ENCODE results near the gene JAK3. TPM values are rescaled to one million over a fixed set of nuclear protein-coding genes. Genes with fewer than 3 reads are reported as not detected.

Gene JAK3
- total RNA-seq, 1 donor from 2014 or later = 1.6 TPM

GRCh38 chr19:17836530-17836929 is 11.3 kb downstream of the JAK3 start:
- TF ChIP-seq CTCF (IDR thresholded peaks at IDR 0.05) = no peak
- Mint-ChIP-seq H3K27ac (ENCODE audit: unreplicated experiment) (no peak overlapping the region), H3K4me3 (ENCODE audit: unreplicated experiment) (no peak overlapping the region), H3K27me3 (ENCODE audit: unreplicated experiment) (peaks cover 14% of the 10 kb centered on the region), H3K4me1 (ENCODE audit: unreplicated experiment) (peaks cover 12% of the 10 kb centered on the region), H3K36me3 (ENCODE audit: unreplicated experiment) (no peaks in the 10 kb centered on the region), H3K9me3 (ENCODE audit: unreplicated experiment) (no peaks in the 10 kb centered on the region)
- no peak for DNase-seq (ENCODE audit: extremely low spot score, unreplicated experiment)

- H3K9me3 Mint-ChIP-seq (ENCODE audit: unreplicated experiment) = no peaks in the 10 kb centered on the region
- H3K27me3 Mint-ChIP-seq (ENCODE audit: unreplicated experiment) = peaks cover 16% of the 10 kb centered on the region
- H3K4me1 Mint-ChIP-seq (ENCODE audit: unreplicated experiment) = peaks cover 8% of the 10 kb centered on the region
- H3K4me3 Mint-ChIP-seq (ENCODE audit: unreplicated experiment) = no peak overlapping the region
- TF ChIP-seq CTCF (IDR thresholded peaks at IDR 0.05) = no peak
- no peak for DNase-seq (ENCODE audit: extremely low spot score, unreplicated experiment)
- H3K27ac Mint-ChIP-seq (ENCODE audit: unreplicated experiment) = no peak overlapping the region
- H3K36me3 Mint-ChIP-seq (ENCODE audit: unreplicated experiment) = no peaks in the 10 kb centered on the region
Observed at GRCh38 chr19:17835182-17836006, 12.4 kb downstream of the JAK3 start.

- Mint-ChIP-seq H3K9me3 (ENCODE audit: unreplicated experiment) (no peaks in the 10 kb centered on the region), H3K36me3 (ENCODE audit: unreplicated experiment) (no peaks in the 10 kb centered on the region), H3K4me1 (ENCODE audit: unreplicated experiment) (peaks cover 10% of the 10 kb centered on the region), H3K27me3 (ENCODE audit: unreplicated experiment) (peaks cover 14% of the 10 kb centered on the region), H3K27ac (ENCODE audit: unreplicated experiment) (no peak overlapping the region), H3K4me3 (ENCODE audit: unreplicated experiment) (no peak overlapping the region)
- DNase-seq (ENCODE audit: extremely low spot score, unreplicated experiment) = no peak
- no peak for TF ChIP-seq CTCF (IDR thresholded peaks at IDR 0.05)
Observed at GRCh38 chr19:17834350-17835181, 13.2 kb downstream of the JAK3 start.

GRCh38 chr19:17832443-17833208 is 15.2 kb downstream of the JAK3 start:
- H3K27me3 Mint-ChIP-seq (ENCODE audit: unreplicated experiment) = peaks cover 12% of the 10 kb centered on the region
- no peak for TF ChIP-seq CTCF (IDR thresholded peaks at IDR 0.05)
- H3K36me3 Mint-ChIP-seq (ENCODE audit: unreplicated experiment) = no peaks in the 10 kb centered on the region
- no peak for DNase-seq (ENCODE audit: extremely low spot score, unreplicated experiment)
- H3K9me3 Mint-ChIP-seq (ENCODE audit: unreplicated experiment) = no peaks in the 10 kb centered on the region
- no peak overlapping the region for H3K27ac Mint-ChIP-seq (ENCODE audit: unreplicated experiment)
- H3K4me3 Mint-ChIP-seq (ENCODE audit: unreplicated experiment) = no peak overlapping the region
- H3K4me1 Mint-ChIP-seq (ENCODE audit: unreplicated experiment) = peaks cover 10% of the 10 kb centered on the region

Data from osteocyte (in vitro differentiated cells).